ENCODE measurements around the gene TOMM5.

Gene TOMM5

GRCh38 chr9:37593883-37594448 is 1.6 kb upstream of the TOMM5 start:
- TF ChIP-seq EZH2phosphoT487 (IDR thresholded peaks at IDR 0.05; ENCODE audit: low read length) (no peak), CTCF (IDR thresholded peaks at IDR 0.05; ENCODE audit: low read length) (no peak), EZH2 (optimal IDR thresholded peaks at IDR 0.05; ENCODE audit: low read depth, low read length) (no peak)
- Histone ChIP-seq H4K20me1 (ENCODE audit: insufficient read depth, low read length) (peaks cover 18% of the 10 kb centered on the region), H3K36me3 (replicated peaks; ENCODE audit: insufficient read depth, low read length) (peaks cover 5% of the 10 kb centered on the region; the same call in 1 of the 2 replicates), H3K27ac (ENCODE audit: low read length) (no peak overlapping the region), H2AFZ (ENCODE audit: low read length) (peak overlapping the region; percentile 61), H3K9me2 (replicated peaks; ENCODE audit: insufficient read depth, low read length) (no peaks in the 10 kb centered on the region), H3F3A (ENCODE audit: insufficient read depth, low read length) (peaks cover 8% of the 10 kb centered on the region), H3K4me1 (ENCODE audit: low read length) (peaks cover 17% of the 10 kb centered on the region), H3K27me3 (replicated peaks; ENCODE audit: insufficient read depth, low read length) (no peaks in the 10 kb centered on the region), H3K4me2 (ENCODE audit: low read depth, low read length) (peak overlapping the region; percentile 75; the same call in 1 of the 2 replicates), H3K4me3 (ENCODE audit: low read length) (peak overlapping the region; percentile 22; the same call in 1 of the 2 replicates), H3K9ac (ENCODE audit: low read length) (no peak overlapping the region), H3K79me2 (ENCODE audit: low read length) (peaks cover 34% of the 10 kb centered on the region), H3K9me3 (replicated peaks; ENCODE audit: insufficient read depth, low read length) (no peaks in the 10 kb centered on the region)
- DNase-seq = no peak

GRCh38 chr9:37587521-37587920 is 4.9 kb downstream of the TOMM5 start:
- H3K27ac ChIP-seq (ENCODE audit: low read length) = no peak overlapping the region
- peaks cover 49% of the 10 kb centered on the region for H3K36me3 ChIP-seq (replicated peaks; ENCODE audit: insufficient read depth, low read length)
- TF ChIP-seq EZH2phosphoT487 (IDR thresholded peaks at IDR 0.05; ENCODE audit: low read length) (no peak), EZH2 (optimal IDR thresholded peaks at IDR 0.05; ENCODE audit: low read depth, low read length) (no peak), CTCF (IDR thresholded peaks at IDR 0.05; ENCODE audit: low read length) (no peak)
- no peaks in the 10 kb centered on the region for H3K27me3 ChIP-seq (replicated peaks; ENCODE audit: insufficient read depth, low read length)
- H3F3A ChIP-seq (ENCODE audit: insufficient read depth, low read length) = peaks cover 24% of the 10 kb centered on the region; the same call in 1 of the 2 replicates
- H3K4me3 ChIP-seq (ENCODE audit: low read length) = no peak overlapping the region
- H3K9ac ChIP-seq (ENCODE audit: low read length) = no peak overlapping the region
- no peak for DNase-seq
- H4K20me1 ChIP-seq (ENCODE audit: insufficient read depth, low read length) = peaks cover 41% of the 10 kb centered on the region
- no peak overlapping the region for H2AFZ ChIP-seq (ENCODE audit: low read length)
- H3K4me2 ChIP-seq (ENCODE audit: low read depth, low read length) = no peak overlapping the region
- no peaks in the 10 kb centered on the region for H3K9me3 ChIP-seq (replicated peaks; ENCODE audit: insufficient read depth, low read length)
- peaks cover 18% of the 10 kb centered on the region for H3K4me1 ChIP-seq (ENCODE audit: low read length)
- H3K9me2 ChIP-seq (replicated peaks; ENCODE audit: insufficient read depth, low read length) = no peaks in the 10 kb centered on the region
- peaks cover 98% of the 10 kb centered on the region for H3K79me2 ChIP-seq (ENCODE audit: low read length)

GRCh38 chr9:37583522-37584121 is 8.8 kb downstream of the TOMM5 start:
- no peaks in the 10 kb centered on the region for H3K27me3 ChIP-seq (replicated peaks; ENCODE audit: insufficient read depth, low read length)
- H3K4me1 ChIP-seq (ENCODE audit: low read length) = 0 out of 2 replicates have a peak, but pooled peaks cover 4% of the 10 kb centered on the region
- TF ChIP-seq CTCF (IDR thresholded peaks at IDR 0.05; ENCODE audit: low read length) (no peak), EZH2phosphoT487 (IDR thresholded peaks at IDR 0.05; ENCODE audit: low read length) (no peak), EZH2 (optimal IDR thresholded peaks at IDR 0.05; ENCODE audit: low read depth, low read length) (no peak)
- peaks cover 51% of the 10 kb centered on the region for H3K36me3 ChIP-seq (replicated peaks; ENCODE audit: insufficient read depth, low read length)
- H3F3A ChIP-seq (ENCODE audit: insufficient read depth, low read length) = peaks cover 24% of the 10 kb centered on the region; the same call in 1 of the 2 replicates
- H3K79me2 ChIP-seq (ENCODE audit: low read length) = peaks cover 83% of the 10 kb centered on the region
- H4K20me1 ChIP-seq (ENCODE audit: insufficient read depth, low read length) = peaks cover 20% of the 10 kb centered on the region; the same call in 1 of the 2 replicates
- H3K9me3 ChIP-seq (replicated peaks; ENCODE audit: insufficient read depth, low read length) = no peaks in the 10 kb centered on the region
- H3K27ac ChIP-seq (ENCODE audit: low read length) = no peak overlapping the region
- no peak overlapping the region for H3K4me2 ChIP-seq (ENCODE audit: low read depth, low read length)
- no peak overlapping the region for H3K4me3 ChIP-seq (ENCODE audit: low read length)
- no peak overlapping the region for H3K9ac ChIP-seq (ENCODE audit: low read length)
- no peak for DNase-seq
- no peaks in the 10 kb centered on the region for H3K9me2 ChIP-seq (replicated peaks; ENCODE audit: insufficient read depth, low read length)
- no peak overlapping the region for H2AFZ ChIP-seq (ENCODE audit: low read length)
